ENCODE data around the gene NEK9. TPM values are rescaled to one million over a fixed set of nuclear protein-coding genes. Genes with fewer than 3 reads are reported as not detected.

Gene NEK9
- total and polyA plus RNA-seq, 4 donors: 13.4 to 46.0 (median 29.8) TPM

- TF ChIP-seq JUND (IDR thresholded peaks at IDR 0.05) (no peak), RAD21 (IDR thresholded peaks at IDR 0.05) (no peak), SP1 (IDR thresholded peaks at IDR 0.05) (no peak), FOXA2 (IDR thresholded peaks at IDR 0.05) (no peak), FOXA1 (IDR thresholded peaks at IDR 0.05) (no peak), HNF4G (IDR thresholded peaks at IDR 0.05) (no peak), EGR1 (IDR thresholded peaks at IDR 0.05; ENCODE audit: low read depth in 2 of 2) (no peak), TAF1 (conservative IDR thresholded peaks at IDR 0.05) (no peak), YY1 (IDR thresholded peaks at IDR 0.05) (no peak), RXRA (IDR thresholded peaks at IDR 0.05) (no peak), HNF4A (conservative IDR thresholded peaks at IDR 0.05) (no peak), NR2F2 (IDR thresholded peaks at IDR 0.05) (no peak), GABPA (IDR thresholded peaks at IDR 0.05 in 1 of 2, conservative IDR thresholded peaks at IDR 0.05 in 1 of 2) (no peak), REST (IDR thresholded peaks at IDR 0.05) (no peak), CTCF (IDR thresholded peaks at IDR 0.05; ENCODE audit: low read depth, low read length, missing input control) (no peak)
- TF ChIP-seq, protein P1, sequence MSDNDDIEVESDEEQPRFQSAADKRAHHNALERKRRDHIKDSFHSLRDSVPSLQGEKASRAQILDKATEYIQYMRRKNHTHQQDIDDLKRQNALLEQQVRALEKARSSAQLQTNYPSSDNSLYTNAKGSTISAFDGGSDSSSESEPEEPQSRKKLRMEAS (IDR thresholded peaks at IDR 0.05): no peak
- TF ChIP-seq, protein P2, sequence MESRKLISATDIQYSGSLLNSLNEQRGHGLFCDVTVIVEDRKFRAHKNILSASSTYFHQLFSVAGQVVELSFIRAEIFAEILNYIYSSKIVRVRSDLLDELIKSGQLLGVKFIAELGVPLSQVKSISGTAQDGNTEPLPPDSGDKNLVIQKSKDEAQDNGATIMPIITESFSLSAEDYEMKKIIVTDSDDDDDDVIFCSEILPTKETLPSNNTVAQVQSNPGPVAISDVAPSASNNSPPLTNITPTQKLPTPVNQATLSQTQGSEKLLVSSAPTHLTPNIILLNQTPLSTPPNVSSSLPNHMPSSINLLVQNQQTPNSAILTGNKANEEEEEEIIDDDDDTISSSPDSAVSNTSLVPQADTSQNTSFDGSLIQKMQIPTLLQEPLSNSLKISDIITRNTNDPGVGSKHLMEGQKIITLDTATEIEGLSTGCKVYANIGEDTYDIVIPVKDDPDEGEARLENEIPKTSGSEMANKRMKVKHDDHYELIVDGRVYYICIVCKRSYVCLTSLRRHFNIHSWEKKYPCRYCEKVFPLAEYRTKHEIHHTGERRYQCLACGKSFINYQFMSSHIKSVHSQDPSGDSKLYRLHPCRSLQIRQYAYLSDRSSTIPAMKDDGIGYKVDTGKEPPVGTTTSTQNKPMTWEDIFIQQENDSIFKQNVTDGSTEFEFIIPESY (IDR thresholded peaks at IDR 0.05): no peak
- TF ChIP-seq, protein P3, sequence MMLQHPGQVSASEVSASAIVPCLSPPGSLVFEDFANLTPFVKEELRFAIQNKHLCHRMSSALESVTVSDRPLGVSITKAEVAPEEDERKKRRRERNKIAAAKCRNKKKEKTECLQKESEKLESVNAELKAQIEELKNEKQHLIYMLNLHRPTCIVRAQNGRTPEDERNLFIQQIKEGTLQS (IDR thresholded peaks at IDR 0.05): no peak
- Histone ChIP-seq H3K4me3 (ENCODE audit: low read depth in 1 of 3, low read length in 3 of 3) (no peak overlapping the region), H3K27ac (ENCODE audit: low read depth in 1 of 2, low read length in 2 of 2) (no peak overlapping the region), H3K36me3 (ENCODE audit: control insufficient read depth in 4 of 4, insufficient read depth in 3 of 4, low read depth in 1 of 4, low read length in 3 of 4) (peaks cover 3 to 5% (median 5%) of the 10 kb centered on the region in 4 donors), H3K27me3 (ENCODE audit: control insufficient read depth in 4 of 4, insufficient read depth in 4 of 4, low read length in 3 of 4) (no peaks in the 10 kb centered on the region), H3K4me1 (ENCODE audit: control insufficient read depth in 4 of 4, insufficient read depth in 4 of 4, low read length in 3 of 4) (peaks cover 0 to 4% (median under 1%) of the 10 kb centered on the region in 4 donors), H3K9me3 (ENCODE audit: control insufficient read depth in 4 of 4, low read length in 3 of 4) (no peaks in the 10 kb centered on the region), H3K9ac (ENCODE audit: low read depth in 1 of 2, low read length in 2 of 2) (no peak overlapping the region)
- no peak for DNase-seq (ENCODE audit: low spot score)
- 81% methylated on average over 1 of the region's 1 CpG for WGBS
These were observed 26.4 kb upstream of the NEK9 start for GRCh38 chr14:75153295-75153694.
